HL-60 (cell line): Measurements from ENCODE around the gene ANKRD11.
"Not testable (repeated sequence)": the region's sequence is repeated elsewhere in the genome, so short reads cannot be mapped to it uniquely, and the experiment has no call there.

ENCODE experiments used
- DNase-seq, 2 experiments: peaks; one replicate each; pipeline ENCODE4 v3.0.0-alpha.2; 2010 to 2020; ENCODE audit warnings: low read depth in 1 of 2, low spot score in 1 of 2
- H3K27ac ChIP-seq: fragments of 250-450 bp; sonication (Bioruptor Pico); replicated peaks from 2 replicates; pipeline ENCODE4 v1.5.1; 2020; ENCODE audit warnings: mild to moderate bottlenecking, moderate library complexity
- H3K27me3 ChIP-seq: fragments of 250-450 bp; sonication (Bioruptor Pico); 2 replicates; pipeline ENCODE4 v1.5.1; 2021; ENCODE audit warnings: mild to moderate bottlenecking, moderate library complexity; ENCODE audit not compliant: insufficient read depth, poor library complexity, severe bottlenecking
- H3K4me3 ChIP-seq: replicated peaks from 2 replicates; pipeline ENCODE4 v1.5.1; 2011; ENCODE audit warnings: mild to moderate bottlenecking, control low read depth, low read length; ENCODE audit not compliant: insufficient read depth
- GABPA ChIP-seq: IDR thresholded peaks from 2 replicates; pipeline ENCODE4 v1.6.1; 2012; ENCODE audit warnings: low read depth
- POLR2AphosphoS5 ChIP-seq: IDR thresholded peaks from 2 replicates; pipeline ENCODE4 v1.6.1; 2012; ENCODE audit warnings: low read depth
- SPI1 ChIP-seq: IDR thresholded peaks from 2 replicates; pipeline ENCODE4 v1.6.1; 2012; ENCODE audit warnings: low read depth, mild to moderate bottlenecking, borderline replicate concordance
- TF ChIP-seq, protein P1 (sequence below): IDR thresholded peaks from one replicate; pipeline ENCODE4 v1.5.1; 2011; ENCODE audit warnings: low read length, control low read depth, inconsistent platforms; ENCODE audit not compliant: insufficient read depth
- TF ChIP-seq, protein P2 (sequence below): IDR thresholded peaks from 2 replicates; pipeline ENCODE4 v1.6.1; 2012; ENCODE audit warnings: low read depth; ENCODE audit not compliant: insufficient replicate concordance

Gene ANKRD11

DNA sequence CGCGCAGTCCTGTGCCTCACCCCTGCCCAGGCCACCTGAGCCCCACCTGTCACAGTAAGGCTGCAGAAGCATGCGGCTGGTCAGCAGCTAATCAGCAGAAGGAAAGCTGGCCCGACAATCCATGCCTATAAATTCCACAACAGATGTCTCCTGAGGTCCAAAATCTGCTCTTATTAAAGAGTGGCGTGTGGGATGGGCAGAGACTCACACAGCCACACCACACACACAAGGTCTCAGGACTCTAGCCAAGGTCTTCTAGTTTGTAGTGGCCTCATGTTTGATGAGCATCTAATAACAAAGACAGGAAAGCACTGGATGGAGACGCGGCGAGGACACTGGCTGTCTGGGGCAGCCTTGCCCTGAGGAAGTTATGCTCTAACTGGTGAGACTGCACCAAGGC is 55.9 kb downstream of the ANKRD11 start:
- TF ChIP-seq POLR2AphosphoS5 (no peak), GABPA (no peak), SPI1 (no peak)
- TF ChIP-seq, protein P1, sequence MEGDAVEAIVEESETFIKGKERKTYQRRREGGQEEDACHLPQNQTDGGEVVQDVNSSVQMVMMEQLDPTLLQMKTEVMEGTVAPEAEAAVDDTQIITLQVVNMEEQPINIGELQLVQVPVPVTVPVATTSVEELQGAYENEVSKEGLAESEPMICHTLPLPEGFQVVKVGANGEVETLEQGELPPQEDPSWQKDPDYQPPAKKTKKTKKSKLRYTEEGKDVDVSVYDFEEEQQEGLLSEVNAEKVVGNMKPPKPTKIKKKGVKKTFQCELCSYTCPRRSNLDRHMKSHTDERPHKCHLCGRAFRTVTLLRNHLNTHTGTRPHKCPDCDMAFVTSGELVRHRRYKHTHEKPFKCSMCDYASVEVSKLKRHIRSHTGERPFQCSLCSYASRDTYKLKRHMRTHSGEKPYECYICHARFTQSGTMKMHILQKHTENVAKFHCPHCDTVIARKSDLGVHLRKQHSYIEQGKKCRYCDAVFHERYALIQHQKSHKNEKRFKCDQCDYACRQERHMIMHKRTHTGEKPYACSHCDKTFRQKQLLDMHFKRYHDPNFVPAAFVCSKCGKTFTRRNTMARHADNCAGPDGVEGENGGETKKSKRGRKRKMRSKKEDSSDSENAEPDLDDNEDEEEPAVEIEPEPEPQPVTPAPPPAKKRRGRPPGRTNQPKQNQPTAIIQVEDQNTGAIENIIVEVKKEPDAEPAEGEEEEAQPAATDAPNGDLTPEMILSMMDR, result no peak
- TF ChIP-seq, protein P2, sequence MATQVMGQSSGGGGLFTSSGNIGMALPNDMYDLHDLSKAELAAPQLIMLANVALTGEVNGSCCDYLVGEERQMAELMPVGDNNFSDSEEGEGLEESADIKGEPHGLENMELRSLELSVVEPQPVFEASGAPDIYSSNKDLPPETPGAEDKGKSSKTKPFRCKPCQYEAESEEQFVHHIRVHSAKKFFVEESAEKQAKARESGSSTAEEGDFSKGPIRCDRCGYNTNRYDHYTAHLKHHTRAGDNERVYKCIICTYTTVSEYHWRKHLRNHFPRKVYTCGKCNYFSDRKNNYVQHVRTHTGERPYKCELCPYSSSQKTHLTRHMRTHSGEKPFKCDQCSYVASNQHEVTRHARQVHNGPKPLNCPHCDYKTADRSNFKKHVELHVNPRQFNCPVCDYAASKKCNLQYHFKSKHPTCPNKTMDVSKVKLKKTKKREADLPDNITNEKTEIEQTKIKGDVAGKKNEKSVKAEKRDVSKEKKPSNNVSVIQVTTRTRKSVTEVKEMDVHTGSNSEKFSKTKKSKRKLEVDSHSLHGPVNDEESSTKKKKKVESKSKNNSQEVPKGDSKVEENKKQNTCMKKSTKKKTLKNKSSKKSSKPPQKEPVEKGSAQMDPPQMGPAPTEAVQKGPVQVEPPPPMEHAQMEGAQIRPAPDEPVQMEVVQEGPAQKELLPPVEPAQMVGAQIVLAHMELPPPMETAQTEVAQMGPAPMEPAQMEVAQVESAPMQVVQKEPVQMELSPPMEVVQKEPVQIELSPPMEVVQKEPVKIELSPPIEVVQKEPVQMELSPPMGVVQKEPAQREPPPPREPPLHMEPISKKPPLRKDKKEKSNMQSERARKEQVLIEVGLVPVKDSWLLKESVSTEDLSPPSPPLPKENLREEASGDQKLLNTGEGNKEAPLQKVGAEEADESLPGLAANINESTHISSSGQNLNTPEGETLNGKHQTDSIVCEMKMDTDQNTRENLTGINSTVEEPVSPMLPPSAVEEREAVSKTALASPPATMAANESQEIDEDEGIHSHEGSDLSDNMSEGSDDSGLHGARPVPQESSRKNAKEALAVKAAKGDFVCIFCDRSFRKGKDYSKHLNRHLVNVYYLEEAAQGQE, result no peak
- no peaks in the 10 kb centered on the region for H3K27me3 ChIP-seq
- H3K4me3 ChIP-seq, result no peak overlapping the region
- no peak for DNase-seq
- no peak overlapping the region for H3K27ac ChIP-seq

DNA sequence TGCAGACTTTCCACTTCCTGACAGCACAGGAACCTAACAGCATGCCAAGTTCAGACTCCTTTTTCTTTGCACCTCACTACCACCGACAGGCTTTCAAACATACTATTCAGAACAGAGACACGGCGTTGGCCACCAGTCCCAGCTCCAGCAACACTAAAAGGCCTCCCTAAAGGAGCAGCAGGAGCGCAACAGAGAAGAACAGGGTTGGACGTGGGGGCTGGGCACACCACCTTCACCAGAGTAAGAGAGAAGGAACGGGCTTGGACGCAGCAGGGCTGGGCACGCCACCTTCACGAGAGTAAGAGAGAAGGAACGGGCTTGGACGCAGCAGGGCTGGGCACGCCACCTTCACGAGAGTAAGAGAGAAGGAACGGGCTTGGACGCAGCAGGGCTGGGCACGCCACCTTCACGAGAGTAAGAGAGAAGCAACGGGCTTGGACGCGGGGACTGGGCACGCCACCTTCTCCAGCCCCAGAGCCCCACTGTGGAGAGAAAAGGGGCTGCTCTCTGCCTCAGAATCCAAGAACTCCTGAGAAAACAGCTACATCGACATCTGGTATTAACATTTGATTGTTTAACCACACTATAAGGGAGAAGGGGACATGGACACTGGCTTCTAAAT is 56.9 kb downstream of the ANKRD11 start:
- not testable (repeated sequence) for DNase-seq, H3K4me3 ChIP-seq, H3K27ac ChIP-seq, H3K27me3 ChIP-seq

DNA sequence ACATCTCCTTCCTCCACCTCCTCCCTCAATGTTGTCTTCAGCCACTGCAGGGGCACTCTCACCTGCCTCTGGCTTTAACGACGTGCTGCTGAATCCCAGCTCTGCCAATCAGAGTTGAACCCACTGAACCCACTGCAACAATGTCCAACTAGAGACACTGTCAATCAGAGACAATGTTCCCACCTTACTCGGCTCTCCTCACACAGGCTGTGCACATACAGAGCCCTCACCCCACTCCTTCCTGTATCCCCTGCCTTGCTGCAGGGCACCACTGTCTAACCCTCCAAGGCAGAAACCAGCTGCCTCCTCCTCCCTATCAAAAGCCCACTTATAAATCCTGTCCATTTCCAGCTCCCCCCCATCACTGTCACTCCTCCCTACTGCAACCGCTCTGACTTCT is 58.7 kb downstream of the ANKRD11 start:
- TF ChIP-seq SPI1, result no peak
- TF ChIP-seq POLR2AphosphoS5, result no peak
- TF ChIP-seq, protein P1, result no peak
- no peak for TF ChIP-seq GABPA
- TF ChIP-seq, protein P2, result no peak
- DNase-seq, result no peak
- Histone ChIP-seq H3K4me3 (no peak overlapping the region), H3K27me3 (no peaks in the 10 kb centered on the region), H3K27ac (no peak overlapping the region)

DNA sequence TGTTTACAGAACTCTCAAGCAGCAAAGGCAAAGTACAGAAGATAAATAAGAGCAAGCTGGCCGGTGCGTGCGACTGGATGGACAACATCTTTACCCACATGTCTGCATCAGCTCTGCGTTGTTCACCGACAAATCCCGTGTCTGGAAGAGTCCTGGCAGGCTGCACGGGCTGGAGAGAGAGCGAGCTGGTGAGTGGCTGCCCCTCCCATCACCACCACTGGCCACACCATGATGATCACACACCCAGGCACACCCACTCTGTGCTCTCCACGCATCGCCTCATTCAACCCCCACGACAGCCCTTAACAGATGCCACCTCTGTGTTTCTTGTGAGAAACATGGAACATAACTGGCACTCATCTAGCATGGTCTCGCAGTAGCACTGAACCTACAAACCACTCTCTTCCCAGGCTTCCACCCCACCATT is 59.2 kb downstream of the ANKRD11 start:
- TF ChIP-seq GABPA (no peak), POLR2AphosphoS5 (no peak), SPI1 (no peak)
- TF ChIP-seq, protein P2, result no peak
- TF ChIP-seq, protein P1, result no peak
- no peak overlapping the region for H3K27ac ChIP-seq
- H3K4me3 ChIP-seq, result no peak overlapping the region
- DNase-seq, result no peak
- H3K27me3 ChIP-seq, result no peaks in the 10 kb centered on the region
